Hepatocyte (in vitro differentiated cells): ENCODE data around the gene MNT.

Experiments used
- CTCF ChIP-seq: fragments of 200-600 bp; sonication (generic); IDR thresholded peaks from 2 replicates; pipeline ENCODE4 v1.5.1; 2016; ENCODE audit warnings: antibody characterized with exemption, mild to moderate bottlenecking; ENCODE audit not compliant: poor library complexity
- EZH2 ChIP-seq: fragments of 200-600 bp; sonication (generic); IDR thresholded peaks from 2 replicates; pipeline ENCODE4 v1.6.1; 2016; ENCODE audit warnings: antibody characterized with exemption, mild to moderate bottlenecking, borderline replicate concordance

- TF ChIP-seq CTCF (no peak), EZH2 (no peak)
These were observed 19.3 kb upstream of the MNT start for GRCh38 chr17:2420176-2420575.
